ENCODE measurements around the gene DNAH11.
"Not testable (repeated sequence)": the region's sequence is repeated elsewhere in the genome, so short reads cannot be mapped to it uniquely, and the experiment has no call there.

Gene DNAH11

DNA sequence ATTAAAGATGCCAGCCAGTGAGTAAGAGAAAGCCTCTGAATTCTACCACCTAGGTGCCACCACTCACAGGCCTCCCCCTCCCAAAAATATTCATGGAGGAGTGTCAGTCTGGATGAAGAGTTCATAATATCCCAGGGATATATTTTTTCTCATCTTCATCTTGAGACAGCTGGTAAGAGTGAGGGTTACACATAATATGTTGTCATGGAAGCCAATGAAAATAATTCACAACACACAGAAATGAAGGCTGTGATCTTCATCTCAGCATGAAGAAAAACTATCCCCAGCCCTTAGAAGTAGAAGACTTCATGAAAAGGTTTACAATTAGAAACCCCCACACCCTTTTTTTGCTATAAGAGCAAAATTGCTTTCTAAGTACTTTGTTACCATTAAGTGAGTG is 175.6 kb downstream of the DNAH11 start:
- DNase-seq (ENCODE audit: low spot score): no peak
- TF ChIP-seq, protein P1, sequence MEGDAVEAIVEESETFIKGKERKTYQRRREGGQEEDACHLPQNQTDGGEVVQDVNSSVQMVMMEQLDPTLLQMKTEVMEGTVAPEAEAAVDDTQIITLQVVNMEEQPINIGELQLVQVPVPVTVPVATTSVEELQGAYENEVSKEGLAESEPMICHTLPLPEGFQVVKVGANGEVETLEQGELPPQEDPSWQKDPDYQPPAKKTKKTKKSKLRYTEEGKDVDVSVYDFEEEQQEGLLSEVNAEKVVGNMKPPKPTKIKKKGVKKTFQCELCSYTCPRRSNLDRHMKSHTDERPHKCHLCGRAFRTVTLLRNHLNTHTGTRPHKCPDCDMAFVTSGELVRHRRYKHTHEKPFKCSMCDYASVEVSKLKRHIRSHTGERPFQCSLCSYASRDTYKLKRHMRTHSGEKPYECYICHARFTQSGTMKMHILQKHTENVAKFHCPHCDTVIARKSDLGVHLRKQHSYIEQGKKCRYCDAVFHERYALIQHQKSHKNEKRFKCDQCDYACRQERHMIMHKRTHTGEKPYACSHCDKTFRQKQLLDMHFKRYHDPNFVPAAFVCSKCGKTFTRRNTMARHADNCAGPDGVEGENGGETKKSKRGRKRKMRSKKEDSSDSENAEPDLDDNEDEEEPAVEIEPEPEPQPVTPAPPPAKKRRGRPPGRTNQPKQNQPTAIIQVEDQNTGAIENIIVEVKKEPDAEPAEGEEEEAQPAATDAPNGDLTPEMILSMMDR (IDR thresholded peaks at IDR 0.05; ENCODE audit: extremely low read depth, insufficient read depth, missing control alignments): no peak
- in situ Hi-C loops (cut with MboI; ENCODE audit: low pct_unique_long_range_greater_than_20kb, low sequenced_read_pairs, unreplicated experiment): no loop called here

DNA sequence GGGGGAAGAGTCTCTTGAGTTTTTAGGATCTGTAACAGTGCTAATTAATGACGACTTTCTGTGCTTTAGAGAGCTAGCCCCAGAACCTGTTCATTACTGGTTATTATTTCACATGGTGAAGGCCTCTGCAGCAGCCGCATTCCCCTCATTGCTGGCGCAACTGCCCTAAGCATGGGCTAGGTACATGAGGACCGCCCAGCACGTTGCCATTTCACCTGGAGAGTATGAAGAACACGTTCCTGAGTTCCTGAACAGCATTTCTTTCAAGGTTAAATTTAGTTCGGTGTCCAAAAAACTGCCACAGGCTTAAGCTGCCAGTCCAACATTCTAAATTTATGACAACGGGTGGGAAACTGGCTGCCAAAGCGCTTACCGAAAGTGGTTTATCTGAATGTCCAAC is 177.0 kb downstream of the DNAH11 start:
- in situ Hi-C loops (cut with MboI; ENCODE audit: low pct_unique_long_range_greater_than_20kb, low sequenced_read_pairs, unreplicated experiment): no loop called here
- DNase-seq (ENCODE audit: low spot score): no peak
- TF ChIP-seq, protein P1 (IDR thresholded peaks at IDR 0.05; ENCODE audit: extremely low read depth, insufficient read depth, missing control alignments): no peak

DNA sequence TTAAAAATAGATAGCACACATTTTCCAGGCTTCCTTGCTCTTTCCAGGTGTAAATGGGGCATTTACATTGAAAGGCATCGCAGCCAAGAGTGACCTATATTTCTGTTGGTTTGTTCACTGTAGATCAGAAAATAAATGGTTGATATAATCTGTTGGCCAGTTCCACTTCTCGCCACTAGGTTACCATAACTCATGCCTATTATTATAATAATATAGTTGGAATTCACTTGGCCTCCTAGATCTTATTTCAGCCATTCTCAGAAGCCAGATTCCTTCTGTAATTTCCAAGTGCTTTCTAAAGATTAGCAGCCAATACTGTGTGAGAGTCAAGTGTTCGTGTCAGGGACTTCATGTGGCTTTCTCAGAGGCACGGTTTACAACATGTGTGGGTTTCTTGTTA is 179.5 kb downstream of the DNAH11 start:
- no peak for DNase-seq (ENCODE audit: low spot score)
- in situ Hi-C loops (cut with MboI; ENCODE audit: low pct_unique_long_range_greater_than_20kb, low sequenced_read_pairs, unreplicated experiment): no loop called here
- TF ChIP-seq, protein P1 (IDR thresholded peaks at IDR 0.05; ENCODE audit: extremely low read depth, insufficient read depth, missing control alignments): no peak

DNA sequence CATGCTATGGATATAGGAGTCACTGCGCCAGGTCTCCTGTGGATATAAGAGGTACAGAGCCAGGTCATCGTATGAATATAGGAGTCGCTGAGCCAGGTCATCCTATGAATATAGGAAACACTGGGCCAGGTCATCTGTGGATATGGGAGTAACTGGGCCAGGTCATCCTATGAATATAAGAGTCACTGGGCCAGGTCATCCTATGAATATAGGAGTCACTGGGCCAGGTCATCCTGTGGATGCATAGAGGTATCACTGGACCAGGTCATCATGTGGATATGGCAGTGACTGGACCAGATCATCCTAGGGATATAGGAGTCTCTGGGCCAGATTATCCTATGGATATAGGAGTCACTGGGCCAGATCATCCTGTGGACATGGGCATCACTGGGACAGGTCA is 181.7 kb downstream of the DNAH11 start:
- in situ Hi-C loops (cut with MboI; ENCODE audit: low pct_unique_long_range_greater_than_20kb, low sequenced_read_pairs, unreplicated experiment): no loop called here
- TF ChIP-seq, protein P1 (IDR thresholded peaks at IDR 0.05; ENCODE audit: extremely low read depth, insufficient read depth, missing control alignments): no peak
- no peak for DNase-seq (ENCODE audit: low spot score)

DNA sequence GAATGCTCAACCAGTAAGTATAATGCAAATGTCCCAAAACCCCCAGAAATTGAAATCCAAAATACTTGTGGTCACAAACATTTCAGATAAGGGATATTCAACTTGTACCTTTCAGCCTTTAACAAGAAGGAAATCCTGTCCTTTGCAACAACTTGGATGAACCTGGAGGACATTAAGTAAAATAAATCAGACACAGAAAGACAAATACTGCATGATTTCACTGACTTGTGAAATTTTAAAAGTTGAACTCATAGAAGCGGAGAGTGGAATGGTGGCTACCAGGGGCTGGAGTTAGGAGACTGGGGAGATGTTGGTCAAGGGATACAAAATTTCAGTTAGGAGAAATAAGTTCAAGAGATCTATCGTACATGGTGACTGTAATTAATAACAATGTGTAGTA is 187.6 kb downstream of the DNAH11 start:
- no peak for DNase-seq (ENCODE audit: low spot score)
- TF ChIP-seq, protein P1 (IDR thresholded peaks at IDR 0.05; ENCODE audit: extremely low read depth, insufficient read depth, missing control alignments): no peak
- in situ Hi-C loops (cut with MboI; ENCODE audit: low pct_unique_long_range_greater_than_20kb, low sequenced_read_pairs, unreplicated experiment): no loop called here

DNA sequence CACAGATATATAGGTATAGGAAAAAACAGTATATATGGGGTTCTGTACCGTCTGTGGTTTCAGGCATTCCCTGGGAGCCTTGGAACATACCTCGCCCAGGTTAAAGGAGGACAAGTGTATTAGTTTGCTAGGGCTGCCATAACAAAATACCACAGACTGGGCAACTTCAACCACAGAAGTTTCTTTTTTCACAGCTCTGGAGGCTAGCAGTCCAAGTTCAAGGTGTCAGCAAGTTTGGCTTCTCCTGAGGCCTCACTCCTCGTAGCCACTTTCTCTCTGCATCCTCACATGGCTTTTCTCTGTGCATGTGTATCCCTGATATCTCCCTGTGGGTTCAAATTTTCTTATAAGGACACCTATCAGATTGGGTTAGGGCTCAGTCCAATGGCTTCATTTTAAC is 189.1 kb downstream of the DNAH11 start:
- in situ Hi-C loops (cut with MboI; ENCODE audit: low pct_unique_long_range_greater_than_20kb, low sequenced_read_pairs, unreplicated experiment): no loop called here
- DNase-seq (ENCODE audit: low spot score): no peak
- TF ChIP-seq, protein P1 (IDR thresholded peaks at IDR 0.05; ENCODE audit: extremely low read depth, insufficient read depth, missing control alignments): no peak

DNA sequence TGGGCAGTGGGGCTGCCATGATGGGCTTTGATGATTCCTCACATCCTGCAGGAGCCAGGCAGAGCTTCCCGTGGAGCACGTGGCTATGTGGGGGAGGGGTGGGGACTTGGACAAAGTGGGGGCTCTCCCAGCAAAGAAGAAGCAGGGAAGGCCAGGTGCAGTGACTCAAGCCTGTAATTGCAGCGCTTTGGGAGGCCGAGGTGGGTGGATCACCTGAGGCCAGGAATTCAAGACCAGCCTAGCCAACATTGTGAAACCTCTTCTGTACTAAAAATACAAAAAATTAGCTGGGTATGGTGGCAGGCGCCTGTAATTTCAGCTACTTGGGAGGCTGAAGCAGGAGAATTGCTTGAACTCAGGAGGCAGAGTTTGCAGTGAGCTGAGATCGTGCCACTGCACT is 190.1 kb downstream of the DNAH11 start:
- DNase-seq (ENCODE audit: low spot score); in situ Hi-C loops (cut with MboI; ENCODE audit: low pct_unique_long_range_greater_than_20kb, low sequenced_read_pairs, unreplicated experiment): not testable (repeated sequence)

All from GM13977 (cell line).